Activated CD4-positive, alpha-beta T cell treated with anti-CD3 and anti-CD28 coated beads, Interleukin-10, Interleukin-2, amounts not matched to agents 100 ng/mL and 50 ng/mL, durations not matched to agents 16 hours and 8 hours (primary cell): Measurements from ENCODE around the gene ZBTB38.
A peak's percentile ranks its signal among the peaks of the same experiment; 100 is the strongest.

Experiments
- DNase-seq: peaks from one replicate; pipeline ENCODE4 v3.0.0-alpha.2; 2020

ZBTB38 gene

DNA sequence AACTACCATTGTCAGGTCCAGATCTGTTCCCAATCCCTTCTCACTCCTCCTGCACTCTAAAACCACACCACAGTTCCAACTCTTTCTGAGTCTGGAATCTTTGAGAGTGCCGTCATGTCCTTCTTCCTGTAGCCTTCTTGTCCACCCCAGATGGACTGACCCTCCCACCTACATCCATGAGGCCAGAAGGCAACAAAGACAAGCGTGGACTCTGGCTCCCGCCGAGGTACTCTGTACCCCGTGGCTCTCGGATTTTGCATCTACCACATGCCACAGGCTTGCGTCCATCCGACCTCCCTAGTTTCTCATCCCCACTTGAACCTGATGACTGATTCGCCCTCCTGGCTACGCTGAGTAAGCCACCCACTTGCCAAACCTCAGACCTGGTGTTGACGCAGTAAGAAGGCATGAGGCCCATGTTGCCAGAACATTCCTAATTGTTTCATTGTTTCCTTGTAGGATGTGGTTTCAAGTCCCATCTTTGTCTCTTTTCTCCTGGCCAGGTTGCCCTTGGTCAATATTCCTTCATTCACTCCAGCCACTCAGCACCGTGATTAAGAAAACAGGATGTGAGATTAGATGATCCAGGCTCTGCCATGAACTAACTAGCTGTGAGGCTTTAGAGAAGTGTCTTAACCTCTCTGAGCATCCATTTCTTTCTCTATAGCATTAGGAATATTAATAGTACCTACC lies 1.1 kb upstream of the ZBTB38 start:
- DNase-seq, result no peak

GRCh38 chr3:141368925-141369794 lies 856 bp downstream of the ZBTB38 start:
- DNase-seq, result no peak

DNA sequence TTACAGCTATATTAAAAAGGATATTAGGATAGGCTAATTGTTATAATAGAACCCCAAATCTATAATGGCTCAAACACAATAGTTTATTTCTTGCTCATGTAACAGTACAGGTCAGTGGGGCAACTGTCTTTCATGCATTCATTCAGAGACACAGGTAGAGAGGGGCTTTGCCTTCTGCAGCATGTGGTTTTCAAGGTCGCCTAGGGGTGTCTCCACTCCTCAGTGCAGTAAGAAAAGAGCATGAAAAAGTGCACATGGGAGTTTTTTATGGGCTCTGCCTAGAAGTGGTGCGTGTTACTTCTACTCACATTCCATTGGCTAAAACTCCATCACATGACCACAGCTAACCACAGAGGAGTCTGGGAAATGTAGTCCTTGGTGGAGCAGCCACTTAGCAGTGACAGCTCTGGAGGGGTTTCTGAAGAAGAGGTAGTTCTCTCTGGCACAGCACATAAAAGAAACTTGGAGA lies 1.8 kb downstream of the ZBTB38 start:
- peak; percentile 88 for DNase-seq

DNA sequence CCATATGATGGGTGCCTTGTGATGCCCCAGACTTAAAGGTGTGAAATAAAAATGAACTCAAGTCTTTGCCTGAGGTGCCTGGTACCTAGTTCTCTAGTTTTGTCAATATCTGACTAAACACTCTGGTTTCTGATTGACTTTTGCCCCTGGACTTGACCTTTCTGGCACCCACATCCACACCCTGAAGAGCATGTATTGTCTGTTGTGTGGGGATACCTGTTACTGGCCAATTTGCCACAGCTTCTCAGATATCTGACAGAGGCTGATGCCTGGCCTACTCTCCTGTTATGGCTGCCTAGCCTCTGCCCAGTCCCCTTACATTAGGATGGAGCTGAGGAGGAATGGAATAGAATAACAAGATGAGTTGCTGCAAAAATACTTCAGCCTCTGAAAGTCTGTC lies 3.6 kb downstream of the ZBTB38 start:
- DNase-seq, result peak; percentile 32

DNA sequence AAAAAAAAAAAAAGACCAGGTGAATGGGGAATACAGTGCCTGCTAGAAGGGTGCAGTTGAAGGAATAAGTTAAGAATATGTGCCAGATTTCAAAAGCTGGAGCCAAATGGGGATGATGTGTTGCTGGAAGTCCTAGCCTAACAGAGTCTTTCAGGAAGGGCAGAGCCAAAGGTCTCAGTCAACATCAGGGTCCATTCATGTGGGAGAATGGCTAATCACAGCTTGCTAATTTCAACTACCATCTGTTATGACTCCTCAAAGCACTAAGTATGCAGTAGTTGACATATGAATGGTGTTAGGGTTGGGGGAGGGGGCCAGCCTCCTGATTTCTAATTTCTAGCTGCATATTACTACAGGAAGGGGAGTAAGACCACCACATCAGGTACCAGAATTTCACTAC lies 4.4 kb downstream of the ZBTB38 start:
- no peak for DNase-seq

GRCh38 chr3:141373232-141373631 lies 4.9 kb downstream of the ZBTB38 start:
- no peak for DNase-seq

- no peak for DNase-seq
Measured at GRCh38 chr3:141373768-141374526, 5.6 kb downstream of the ZBTB38 start.

- DNase-seq, result no peak
Measured at GRCh38 chr3:141375381-141376301, 7.3 kb downstream of the ZBTB38 start.

DNA sequence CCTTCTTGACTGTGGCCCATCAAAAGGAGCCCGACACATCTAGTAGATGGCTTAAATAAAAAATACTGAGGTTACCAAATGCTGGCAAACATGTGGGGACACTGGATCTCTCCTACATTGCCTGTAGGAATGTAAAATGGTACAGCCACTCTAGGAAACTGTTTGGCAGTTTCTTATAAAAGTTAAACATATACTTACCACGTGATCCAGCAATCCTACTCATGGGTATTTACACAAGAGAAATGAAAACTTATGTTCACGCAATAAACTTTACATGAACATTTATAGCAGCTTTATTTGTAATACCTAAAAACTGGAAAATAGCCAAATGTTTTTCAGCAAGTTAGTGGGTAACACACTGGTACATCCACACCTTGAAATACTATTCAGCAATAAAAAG lies 9.1 kb downstream of the ZBTB38 start:
- no peak for DNase-seq

DNA sequence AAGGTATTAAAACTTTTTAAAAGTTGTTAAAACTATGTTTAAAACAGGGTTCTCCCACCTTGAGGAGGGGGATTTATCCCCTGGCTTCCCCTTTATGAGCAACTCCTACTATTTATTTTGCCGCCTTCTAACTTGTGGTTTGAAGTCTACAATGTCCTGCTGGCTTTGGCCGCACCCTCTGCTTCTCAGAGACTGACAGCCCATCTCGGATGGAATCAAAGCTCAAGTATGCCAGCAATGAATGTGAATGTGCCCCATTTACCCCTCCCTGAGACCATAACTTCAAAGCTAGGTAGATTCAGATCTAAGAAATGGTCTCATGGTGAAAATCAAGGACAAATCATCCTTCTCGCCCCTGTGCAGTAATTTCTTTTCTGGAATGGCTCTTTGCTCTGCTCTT lies 10.3 kb downstream of the ZBTB38 start:
- no peak for DNase-seq

- DNase-seq, result peak; percentile 67
Measured at GRCh38 chr3:141379250-141379966, 11.1 kb downstream of the ZBTB38 start.

DNA sequence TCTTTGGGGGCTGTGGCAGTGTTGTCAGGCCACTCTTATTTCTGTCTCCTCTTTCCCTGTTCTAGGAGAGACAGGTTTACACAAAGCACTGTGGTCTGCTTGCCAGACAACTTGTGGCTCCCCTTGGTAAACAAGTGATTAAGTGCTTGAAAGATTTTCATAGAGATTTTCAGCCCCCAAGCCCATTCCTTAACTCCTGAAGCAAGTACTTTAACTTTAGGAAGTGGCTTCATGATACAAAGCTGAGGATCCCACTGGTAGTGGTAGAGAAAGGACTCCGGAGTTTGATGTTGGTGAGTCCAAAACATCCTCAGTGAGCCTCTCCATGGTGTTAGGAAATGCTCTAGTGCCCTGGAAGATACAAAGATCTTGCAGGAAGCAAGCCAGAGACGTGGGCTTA lies 12.0 kb downstream of the ZBTB38 start:
- DNase-seq, result no peak

DNA sequence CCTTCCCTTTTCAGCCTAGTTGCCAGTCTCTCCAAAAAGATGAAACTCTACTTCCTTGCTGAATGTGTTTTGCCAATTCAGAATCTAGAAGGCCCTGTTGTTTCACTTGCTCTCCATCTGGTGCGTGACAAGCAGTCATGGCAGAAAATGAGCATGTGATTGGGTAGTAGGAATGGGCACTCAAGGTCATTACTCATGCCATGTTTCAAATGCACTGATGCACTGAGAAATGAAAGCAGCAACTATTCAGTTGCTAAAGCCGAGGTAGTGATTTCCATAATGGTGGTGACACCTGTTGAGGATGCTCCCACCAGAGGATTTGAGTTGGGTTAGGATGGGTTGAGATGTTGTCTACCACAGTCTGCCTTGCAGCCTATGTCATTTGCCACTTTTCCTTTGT lies 12.7 kb downstream of the ZBTB38 start:
- DNase-seq, result no peak

- DNase-seq, result no peak
Measured at GRCh38 chr3:141382571-141382970, 14.3 kb downstream of the ZBTB38 start.

DNA sequence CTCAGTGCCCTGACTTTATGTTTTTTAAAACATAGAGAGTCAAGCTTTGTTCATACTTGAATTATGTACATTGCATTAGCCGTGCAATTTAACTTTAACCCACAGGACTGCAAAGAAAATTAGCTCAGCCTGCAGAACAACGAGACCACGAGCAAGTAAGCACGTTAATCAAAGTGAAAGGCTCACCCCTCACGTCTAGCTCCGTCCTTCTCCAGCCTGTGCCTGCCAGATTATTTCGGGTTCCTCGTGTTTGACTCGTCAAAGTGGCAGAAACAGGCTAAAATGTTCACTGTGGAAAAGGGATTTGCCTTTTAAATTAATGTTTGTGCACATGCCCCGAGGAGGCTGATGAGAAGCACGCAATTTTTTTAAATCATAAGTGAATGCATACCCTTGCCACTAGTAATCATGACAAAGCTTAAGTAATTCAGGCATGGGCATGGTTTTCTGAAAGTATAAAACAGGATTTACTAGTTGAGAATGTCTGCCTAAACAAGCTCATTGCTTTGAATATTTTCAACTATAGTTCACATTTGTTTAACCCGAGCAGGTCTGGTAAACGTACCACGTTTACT lies 15.3 kb downstream of the ZBTB38 start:
- DNase-seq, result no peak

- no peak for DNase-seq
Measured at GRCh38 chr3:141384157-141384556, 15.9 kb downstream of the ZBTB38 start.

GRCh38 chr3:141384575-141384974 lies 16.3 kb downstream of the ZBTB38 start:
- no peak for DNase-seq

DNA sequence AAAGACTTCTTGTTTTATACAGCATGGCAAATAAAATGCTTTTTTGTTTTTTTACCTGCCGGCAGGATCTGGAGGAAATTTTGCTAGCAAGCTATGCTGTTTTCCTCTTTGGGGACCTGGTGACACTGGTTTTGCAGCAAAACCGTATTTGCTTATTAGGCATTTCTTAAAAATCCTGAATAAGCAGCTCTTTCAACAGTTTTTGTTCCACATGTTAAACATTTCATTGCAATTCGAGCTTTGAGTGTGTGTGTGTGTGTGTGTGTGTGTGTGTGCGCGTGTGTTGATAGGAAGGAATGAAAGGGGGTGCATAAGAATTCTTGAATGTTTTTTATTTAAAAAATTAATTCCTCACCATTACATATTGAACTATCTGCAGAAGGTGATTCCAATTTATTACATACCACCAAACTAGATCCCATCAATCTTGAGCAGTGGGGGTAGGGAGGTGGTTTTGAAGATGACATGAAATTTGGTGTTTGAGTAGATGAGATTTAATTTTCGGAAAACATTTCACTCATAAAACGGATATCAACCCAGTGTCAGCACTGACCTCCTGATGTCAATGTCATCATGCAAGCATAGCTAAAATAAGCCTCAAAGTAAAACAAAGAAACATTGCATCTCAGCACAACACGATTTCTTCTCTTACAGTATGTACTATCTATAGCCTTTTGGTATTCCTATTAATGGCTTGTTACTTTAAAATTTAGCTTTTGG lies 17.3 kb downstream of the ZBTB38 start:
- DNase-seq, result no peak

GRCh38 chr3:141386126-141386488 lies 17.8 kb downstream of the ZBTB38 start:
- no peak for DNase-seq

DNA sequence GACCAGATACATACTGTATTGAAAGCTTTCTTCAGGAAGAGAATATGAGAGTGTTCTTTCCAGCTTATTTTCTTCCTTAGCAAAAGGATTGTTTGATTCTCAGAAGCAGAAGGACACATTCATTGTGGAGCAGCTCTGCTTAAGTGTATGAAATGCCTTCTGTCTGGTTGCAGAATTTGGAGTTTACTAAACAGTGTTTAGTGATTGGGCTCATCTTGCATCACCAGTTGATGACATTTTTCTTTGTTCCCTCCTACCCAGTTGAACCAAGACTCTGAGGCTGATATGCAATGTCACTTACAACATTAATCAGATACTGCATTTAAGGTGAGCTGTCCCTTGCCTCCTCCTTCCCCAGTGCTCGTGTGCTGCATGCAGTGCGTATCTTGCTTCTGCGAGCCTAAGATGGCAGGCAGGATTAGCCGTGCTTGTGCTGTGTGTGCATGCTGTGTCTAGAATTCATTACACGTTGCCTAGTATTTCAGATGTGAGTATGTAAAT lies 18.4 kb downstream of the ZBTB38 start:
- DNase-seq, result no peak
